GM13976 (cell line): ENCODE results near the gene CLEC2A.
"Not testable (repeated sequence)": the region's sequence is repeated elsewhere in the genome, so short reads cannot be mapped to it uniquely, and the experiment has no call there.

Source experiments
- DNase-seq: peaks from one replicate; pipeline ENCODE4 v3.0.0; 2012; ENCODE audit warnings: low spot score
- in situ Hi-C: fragments of 300-500 bp; cut with MboI; formaldehyde crosslinking; loops from one replicate; pipeline ENCODE4 v1.12.0; 2022; ENCODE audit warnings: low sequenced_read_pairs, mixed read lengths, inconsistent platforms; ENCODE audit not compliant: unreplicated experiment
- TF ChIP-seq, protein P1 (sequence below): IDR thresholded peaks from 2 replicates; pipeline ENCODE4 v1.5.1; 2012; ENCODE audit warnings: borderline replicate concordance, mild to moderate bottlenecking; ENCODE audit not compliant: insufficient read depth; ENCODE audit errors: extremely low read depth, missing control alignments, control extremely low read depth

CLEC2A gene, protein sequence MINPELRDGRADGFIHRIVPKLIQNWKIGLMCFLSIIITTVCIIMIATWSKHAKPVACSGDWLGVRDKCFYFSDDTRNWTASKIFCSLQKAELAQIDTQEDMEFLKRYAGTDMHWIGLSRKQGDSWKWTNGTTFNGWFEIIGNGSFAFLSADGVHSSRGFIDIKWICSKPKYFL

DNA sequence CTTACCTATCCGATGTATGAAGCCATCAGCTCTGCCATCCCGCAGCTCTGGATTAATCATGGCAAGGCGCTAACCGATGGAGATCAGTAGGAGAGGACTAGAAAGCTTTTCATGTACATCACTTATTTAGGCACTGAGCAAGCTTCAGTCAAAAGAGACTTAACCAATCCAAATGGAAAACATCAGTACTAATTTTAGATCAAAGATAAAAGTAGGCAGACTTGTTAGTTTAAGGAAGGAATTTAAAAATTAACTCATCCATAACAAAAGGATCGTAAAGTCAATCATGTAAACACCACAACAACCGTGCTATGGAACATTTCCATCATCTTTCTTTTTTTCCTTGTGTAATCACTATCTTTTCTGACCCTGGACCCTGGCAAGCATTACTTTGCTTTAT is at the start of gene CLEC2A:
CLEC2A (minus strand) TSS at position 101 of the 400 bp plus-strand sequence; CDS start at position 60, 41 bp downstream.
- no peak for DNase-seq
- TF ChIP-seq, protein P1, sequence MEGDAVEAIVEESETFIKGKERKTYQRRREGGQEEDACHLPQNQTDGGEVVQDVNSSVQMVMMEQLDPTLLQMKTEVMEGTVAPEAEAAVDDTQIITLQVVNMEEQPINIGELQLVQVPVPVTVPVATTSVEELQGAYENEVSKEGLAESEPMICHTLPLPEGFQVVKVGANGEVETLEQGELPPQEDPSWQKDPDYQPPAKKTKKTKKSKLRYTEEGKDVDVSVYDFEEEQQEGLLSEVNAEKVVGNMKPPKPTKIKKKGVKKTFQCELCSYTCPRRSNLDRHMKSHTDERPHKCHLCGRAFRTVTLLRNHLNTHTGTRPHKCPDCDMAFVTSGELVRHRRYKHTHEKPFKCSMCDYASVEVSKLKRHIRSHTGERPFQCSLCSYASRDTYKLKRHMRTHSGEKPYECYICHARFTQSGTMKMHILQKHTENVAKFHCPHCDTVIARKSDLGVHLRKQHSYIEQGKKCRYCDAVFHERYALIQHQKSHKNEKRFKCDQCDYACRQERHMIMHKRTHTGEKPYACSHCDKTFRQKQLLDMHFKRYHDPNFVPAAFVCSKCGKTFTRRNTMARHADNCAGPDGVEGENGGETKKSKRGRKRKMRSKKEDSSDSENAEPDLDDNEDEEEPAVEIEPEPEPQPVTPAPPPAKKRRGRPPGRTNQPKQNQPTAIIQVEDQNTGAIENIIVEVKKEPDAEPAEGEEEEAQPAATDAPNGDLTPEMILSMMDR, result no peak
- in situ Hi-C loops, result no loop called here

GRCh38 chr12:9980126-9980525 is 48.0 kb upstream of the CLEC2A start:
- in situ Hi-C loops, result no loop called here
- no peak for DNase-seq
- TF ChIP-seq, protein P1, result no peak

GRCh38 chr12:9977916-9978315 is 45.7 kb upstream of the CLEC2A start:
- in situ Hi-C loops, result no loop called here
- TF ChIP-seq, protein P1, result no peak
- DNase-seq, result no peak

GRCh38 chr12:9976626-9977025 is 44.5 kb upstream of the CLEC2A start:
- DNase-seq, in situ Hi-C loops: not testable (repeated sequence)

DNA sequence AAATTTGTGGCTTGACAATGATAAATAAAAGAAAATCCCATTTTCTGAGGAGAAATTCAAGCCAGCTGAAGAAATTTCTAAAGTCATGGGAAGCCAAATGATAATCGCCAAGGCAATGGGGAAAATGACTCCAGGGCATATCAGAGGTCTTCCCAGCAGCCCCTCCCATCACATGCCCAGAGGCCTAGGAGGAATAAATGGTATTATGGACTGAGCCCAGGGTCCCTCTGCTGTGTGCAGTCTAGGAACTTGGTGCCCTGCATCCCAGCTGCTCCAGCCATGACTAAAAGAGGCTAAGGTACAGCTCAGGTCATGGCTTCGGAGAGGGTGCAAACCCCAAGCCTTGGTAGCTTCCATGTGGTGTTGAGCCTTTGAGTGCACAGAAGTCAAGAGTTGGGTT is 43.4 kb upstream of the CLEC2A start:
- in situ Hi-C loops, result no loop called here
- TF ChIP-seq, protein P1, result no peak
- DNase-seq, result no peak

DNA sequence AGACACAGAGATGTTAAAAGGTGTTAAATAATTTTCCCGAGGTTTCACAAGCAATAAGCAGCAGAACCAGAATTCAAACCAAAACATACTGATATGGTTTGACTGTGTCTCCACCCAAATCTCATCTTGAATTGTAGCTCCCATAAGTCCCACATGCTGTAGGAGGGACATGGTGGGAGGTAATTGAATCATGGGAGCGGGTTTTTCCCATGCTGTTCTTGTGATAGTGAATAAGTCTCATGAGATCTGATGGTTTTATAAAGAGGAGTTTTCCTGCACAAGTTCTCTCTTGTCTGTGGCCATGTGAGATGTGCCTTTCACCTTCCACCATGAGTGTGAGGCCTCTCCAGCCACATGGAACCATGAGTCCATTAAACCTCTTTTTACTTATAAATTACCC is 42.6 kb upstream of the CLEC2A start:
- in situ Hi-C loops, DNase-seq: not testable (repeated sequence)

DNA sequence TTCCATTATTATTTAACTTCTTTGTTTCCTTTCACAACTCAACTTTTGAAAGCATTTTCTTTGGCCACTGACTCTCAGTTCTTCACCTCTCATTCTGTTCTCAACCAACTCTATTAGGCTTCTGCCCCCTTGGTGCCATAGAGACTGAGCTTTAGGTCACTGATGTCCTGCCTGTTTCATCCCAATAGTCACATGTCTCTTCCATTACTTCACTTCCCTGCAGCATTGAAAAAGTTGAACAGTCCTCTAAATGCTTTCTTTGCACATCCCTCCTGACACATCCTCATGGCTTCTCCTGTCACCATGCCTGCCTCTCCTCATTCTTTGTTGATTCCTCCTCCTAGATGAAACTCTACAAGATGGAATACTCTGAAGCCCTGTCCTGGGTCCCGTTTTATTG is 41.8 kb upstream of the CLEC2A start:
- in situ Hi-C loops, result no loop called here
- TF ChIP-seq, protein P1, result no peak
- no peak for DNase-seq

- DNase-seq, result no peak
- in situ Hi-C loops, result no loop called here
- TF ChIP-seq, protein P1, result no peak
Measured at GRCh38 chr12:9971181-9971580, 39.0 kb upstream of the CLEC2A start, which contains the start of gene CLEC12A. Gene CLEC12A (plus strand): TSS chr12:9971409. CDS start chr12:9971597, 188 bp downstream.
